ENCODE data around the gene TEC. TPM values are rescaled to one million over a fixed set of nuclear protein-coding genes. Genes with fewer than 3 reads are reported as not detected.

Gene TEC
- total and polyA plus RNA-seq, 7 donors, result 0.80 to 2.0 (median 0.92) TPM

- whole genome bisulfite sequencing, 3 donors, result 88 to 93% (median 89%) methylated on average over 6 of the region's 6 CpGs
- no peak overlapping the region for H3K27ac ChIP-seq
- DNase-seq, result no peak
- no peaks in the 10 kb centered on the region for H3K4me1 ChIP-seq
- no peaks in the 10 kb centered on the region for H3K27me3 ChIP-seq (ENCODE audit: insufficient read depth in 3 of 3, low read length in 2 of 3)
- H3K4me3 ChIP-seq, result no peak overlapping the region
- ATAC-seq, result no peak
- H3K36me3 ChIP-seq (ENCODE audit: insufficient read depth in 1 of 2, low read depth in 1 of 2), result no peaks in the 10 kb centered on the region
- no peaks in the 10 kb centered on the region for H3K9me3 ChIP-seq
- TF ChIP-seq, protein P1, sequence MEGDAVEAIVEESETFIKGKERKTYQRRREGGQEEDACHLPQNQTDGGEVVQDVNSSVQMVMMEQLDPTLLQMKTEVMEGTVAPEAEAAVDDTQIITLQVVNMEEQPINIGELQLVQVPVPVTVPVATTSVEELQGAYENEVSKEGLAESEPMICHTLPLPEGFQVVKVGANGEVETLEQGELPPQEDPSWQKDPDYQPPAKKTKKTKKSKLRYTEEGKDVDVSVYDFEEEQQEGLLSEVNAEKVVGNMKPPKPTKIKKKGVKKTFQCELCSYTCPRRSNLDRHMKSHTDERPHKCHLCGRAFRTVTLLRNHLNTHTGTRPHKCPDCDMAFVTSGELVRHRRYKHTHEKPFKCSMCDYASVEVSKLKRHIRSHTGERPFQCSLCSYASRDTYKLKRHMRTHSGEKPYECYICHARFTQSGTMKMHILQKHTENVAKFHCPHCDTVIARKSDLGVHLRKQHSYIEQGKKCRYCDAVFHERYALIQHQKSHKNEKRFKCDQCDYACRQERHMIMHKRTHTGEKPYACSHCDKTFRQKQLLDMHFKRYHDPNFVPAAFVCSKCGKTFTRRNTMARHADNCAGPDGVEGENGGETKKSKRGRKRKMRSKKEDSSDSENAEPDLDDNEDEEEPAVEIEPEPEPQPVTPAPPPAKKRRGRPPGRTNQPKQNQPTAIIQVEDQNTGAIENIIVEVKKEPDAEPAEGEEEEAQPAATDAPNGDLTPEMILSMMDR (IDR thresholded peaks at IDR 0.05), result no peak
- intact Hi-C loops (cut with DNase I), result no loop called here
Observed at GRCh38 chr4:48193096-48193836, 76.4 kb downstream of the TEC start.

- DNase-seq, result no peak
- Histone ChIP-seq H3K27ac (no peak overlapping the region), H3K36me3 (ENCODE audit: insufficient read depth in 1 of 2, low read depth in 1 of 2) (no peaks in the 10 kb centered on the region), H3K9me3 (no peaks in the 10 kb centered on the region), H3K4me3 (no peak overlapping the region), H3K27me3 (ENCODE audit: insufficient read depth in 3 of 3, low read length in 2 of 3) (no peaks in the 10 kb centered on the region), H3K4me1 (no peaks in the 10 kb centered on the region)
- intact Hi-C loops (cut with DNase I), result no loop called here
- 82 to 91% (median 89%) methylated on average over 1 of the region's 1 CpG for WGBS, 3 donors
- ATAC-seq, result no peak
- TF ChIP-seq, protein P1 (IDR thresholded peaks at IDR 0.05), result no peak
Observed at GRCh38 chr4:48191758-48192157, 77.9 kb downstream of the TEC start.

- intact Hi-C loops (cut with DNase I), result no loop called here
Observed at GRCh38 chr4:48190839-48191238, 78.8 kb downstream of the TEC start.

GRCh38 chr4:48189731-48190130 lies 79.9 kb downstream of the TEC start:
- 47 to 97% (median 66%) methylated on average over 2 of the region's 2 CpGs for WGBS, 3 donors
- intact Hi-C loops (cut with DNase I), result no loop called here
- no peaks in the 10 kb centered on the region for H3K27me3 ChIP-seq (ENCODE audit: insufficient read depth in 3 of 3, low read length in 2 of 3)
- H3K36me3 ChIP-seq (ENCODE audit: insufficient read depth in 1 of 2, low read depth in 1 of 2), result no peaks in the 10 kb centered on the region
- no peak for ATAC-seq
- TF ChIP-seq, protein P1 (IDR thresholded peaks at IDR 0.05), result no peak
- no peaks in the 10 kb centered on the region for H3K4me1 ChIP-seq
- no peak for DNase-seq
- H3K9me3 ChIP-seq, result no peaks in the 10 kb centered on the region
- no peak overlapping the region for H3K27ac ChIP-seq
- H3K4me3 ChIP-seq, result no peak overlapping the region

More at GRCh38 chr4:48190839-48191238, 78.8 kb downstream of the TEC start:
- Histone ChIP-seq H3K27me3 (ENCODE audit: insufficient read depth in 3 of 3, low read length in 2 of 3) (no peaks in the 10 kb centered on the region), H3K36me3 (ENCODE audit: insufficient read depth in 1 of 2, low read depth in 1 of 2) (no peaks in the 10 kb centered on the region), H3K4me3 (no peak overlapping the region), H3K4me1 (no peaks in the 10 kb centered on the region), H3K27ac (no peak overlapping the region), H3K9me3 (no peaks in the 10 kb centered on the region)
- ATAC-seq (no peak), DNase-seq (no peak)
- TF ChIP-seq, protein P1 (IDR thresholded peaks at IDR 0.05), result no peak

DNA sequence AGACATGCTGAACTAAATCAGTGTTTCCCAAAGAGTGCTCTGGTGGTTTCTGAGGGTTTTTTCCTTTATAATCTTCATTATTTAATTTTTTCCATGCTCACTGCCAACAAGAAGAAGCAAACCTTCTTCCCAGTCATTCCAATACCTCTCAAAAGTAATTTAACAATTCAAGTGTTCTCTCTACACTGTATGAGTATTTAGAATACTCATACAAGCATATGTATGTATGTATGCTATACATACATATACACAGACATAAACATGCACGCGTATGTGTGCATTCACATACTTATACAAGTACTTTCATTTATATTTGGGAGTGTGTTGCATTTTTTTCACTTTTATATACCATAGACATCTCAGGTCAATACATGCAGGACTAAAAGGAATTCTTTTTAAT lies 81.2 kb downstream of the TEC start:
- Histone ChIP-seq H3K4me3 (no peak overlapping the region), H3K36me3 (ENCODE audit: insufficient read depth in 1 of 2, low read depth in 1 of 2) (no peaks in the 10 kb centered on the region), H3K4me1 (no peaks in the 10 kb centered on the region), H3K27ac (no peak overlapping the region), H3K9me3 (no peaks in the 10 kb centered on the region), H3K27me3 (ENCODE audit: insufficient read depth in 3 of 3, low read length in 2 of 3) (no peaks in the 10 kb centered on the region)
- DNase-seq (no peak), ATAC-seq (no peak)
- 96 to 99% (median 98%) methylated on average over 2 of the region's 2 CpGs for WGBS, 3 donors
- intact Hi-C loops (cut with DNase I), result no loop called here
- TF ChIP-seq, protein P1 (IDR thresholded peaks at IDR 0.05), result no peak

Data from psoas muscle (tissue), 8 donors.